CD4-positive, alpha-beta T cell treated with Interleukin-21 for 1 hour (primary cell): ENCODE data around the gene PRDM15.

ENCODE experiments used
- DNase-seq: peaks from one replicate; pipeline ENCODE4 v3.0.0-alpha.2; 2020

PRDM15 gene

DNA sequence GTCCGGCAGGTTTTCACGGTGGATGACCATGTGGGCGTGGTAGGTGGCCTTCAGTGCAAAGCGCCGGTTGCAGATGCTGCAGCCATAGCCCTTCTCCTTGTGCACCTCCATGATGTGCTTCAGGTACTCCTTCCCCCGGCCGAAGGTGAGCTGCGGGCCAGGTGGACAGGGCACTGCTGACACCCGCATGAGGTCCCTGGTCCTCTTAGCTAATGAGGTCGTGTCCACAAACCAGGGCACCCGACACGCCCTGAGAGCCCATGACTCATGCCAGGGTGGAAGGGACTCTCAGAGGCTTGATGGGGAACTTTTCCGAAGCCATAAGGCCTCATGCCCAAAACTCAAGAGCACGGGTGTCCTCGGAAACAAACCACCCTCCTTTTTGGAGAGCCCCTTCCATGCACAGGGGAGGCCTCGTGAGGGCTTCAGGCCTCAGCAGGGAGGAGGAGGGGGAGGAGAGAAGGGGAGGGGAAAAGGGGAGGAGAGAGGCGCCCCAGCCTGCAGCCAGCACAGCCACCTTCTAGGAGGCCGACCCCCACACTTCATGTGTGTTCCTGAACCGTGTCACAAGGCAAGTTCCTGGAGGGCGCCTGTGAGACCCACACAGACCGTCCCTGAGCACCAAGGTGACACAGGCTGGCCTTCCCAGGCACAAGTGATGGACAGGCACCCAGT, 57.9 kb downstream of the PRDM15 start:
- no peak for DNase-seq

DNA sequence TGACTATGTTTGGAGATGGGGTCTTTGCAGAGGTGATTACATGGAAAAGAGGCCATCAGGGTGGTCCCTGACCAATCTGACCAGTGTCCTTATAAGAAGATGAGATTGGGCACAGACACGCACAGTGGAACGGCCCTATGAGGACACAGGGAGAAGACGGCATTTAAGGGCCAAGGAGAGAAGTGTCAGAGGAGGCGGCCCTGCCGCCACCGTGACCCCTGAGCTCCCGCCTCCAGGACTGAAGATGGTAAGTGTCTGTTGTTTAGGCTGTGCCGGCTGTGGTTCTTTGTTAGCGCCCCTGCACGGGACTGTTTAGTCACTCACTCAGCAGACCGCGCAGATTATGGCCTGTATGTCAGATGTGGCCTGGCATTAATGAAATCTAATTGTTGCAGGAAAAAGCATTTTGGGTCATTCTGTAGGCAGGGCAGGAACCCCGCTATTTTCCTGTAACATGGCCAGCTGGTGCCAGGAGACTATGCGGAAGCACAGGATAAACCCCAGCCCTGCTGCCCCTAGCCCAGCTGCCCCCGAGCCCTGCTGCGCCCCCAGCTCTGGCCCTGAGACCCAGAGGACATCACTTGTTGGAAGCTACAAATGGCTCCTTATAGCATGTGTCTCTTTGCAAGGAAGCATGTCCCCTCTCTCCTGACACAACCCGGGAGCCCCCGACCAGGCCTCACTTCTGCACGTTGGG, 58.6 kb downstream of the PRDM15 start:
- DNase-seq = no peak

DNA sequence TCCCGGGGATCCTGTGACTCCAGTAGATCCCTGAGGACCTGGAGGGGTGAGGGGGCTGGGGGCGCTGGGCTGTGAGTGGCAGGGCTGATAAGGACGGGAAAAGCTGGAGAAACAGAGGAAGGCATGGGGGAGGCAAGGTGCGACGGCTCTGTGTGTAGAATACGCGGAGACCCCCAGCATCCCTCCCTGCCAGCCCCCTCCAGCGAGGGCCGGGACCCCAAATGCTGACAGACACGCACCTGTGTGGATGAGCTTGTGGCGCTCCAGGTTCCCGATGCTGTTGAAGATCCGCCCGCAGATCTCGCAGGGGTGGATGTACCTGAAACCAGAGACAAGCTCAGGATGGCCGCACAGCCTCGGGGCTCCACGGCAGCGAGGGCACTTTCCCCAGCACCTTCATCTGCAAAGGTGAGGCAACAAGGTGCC, 59.3 kb downstream of the PRDM15 start:
- no peak for DNase-seq

GRCh38 chr21:41819236-41819855, 59.8 kb downstream of the PRDM15 start:
- DNase-seq = no peak

- DNase-seq = no peak
Measured at GRCh38 chr21:41817877-41818855, 61.0 kb downstream of the PRDM15 start.

DNA sequence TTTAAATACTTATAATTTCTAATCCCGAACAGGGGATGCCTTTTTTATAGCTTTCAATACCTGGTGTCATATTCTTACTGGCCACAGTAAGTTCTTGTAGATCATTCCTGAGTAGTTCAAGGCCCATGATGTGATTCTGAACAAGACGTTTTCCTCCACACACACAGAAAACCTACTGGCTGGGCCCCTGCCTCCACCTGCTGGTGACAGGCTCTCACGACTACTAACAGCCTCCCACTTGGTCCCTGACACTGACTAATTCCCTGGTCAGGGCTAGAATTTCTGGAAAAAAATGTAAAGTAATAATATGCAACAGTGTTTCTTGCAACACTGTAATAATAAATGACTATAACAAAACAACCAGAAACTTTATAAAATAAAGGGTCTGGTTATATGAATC, 61.9 kb downstream of the PRDM15 start:
- peak; percentile 13 for DNase-seq

DNA sequence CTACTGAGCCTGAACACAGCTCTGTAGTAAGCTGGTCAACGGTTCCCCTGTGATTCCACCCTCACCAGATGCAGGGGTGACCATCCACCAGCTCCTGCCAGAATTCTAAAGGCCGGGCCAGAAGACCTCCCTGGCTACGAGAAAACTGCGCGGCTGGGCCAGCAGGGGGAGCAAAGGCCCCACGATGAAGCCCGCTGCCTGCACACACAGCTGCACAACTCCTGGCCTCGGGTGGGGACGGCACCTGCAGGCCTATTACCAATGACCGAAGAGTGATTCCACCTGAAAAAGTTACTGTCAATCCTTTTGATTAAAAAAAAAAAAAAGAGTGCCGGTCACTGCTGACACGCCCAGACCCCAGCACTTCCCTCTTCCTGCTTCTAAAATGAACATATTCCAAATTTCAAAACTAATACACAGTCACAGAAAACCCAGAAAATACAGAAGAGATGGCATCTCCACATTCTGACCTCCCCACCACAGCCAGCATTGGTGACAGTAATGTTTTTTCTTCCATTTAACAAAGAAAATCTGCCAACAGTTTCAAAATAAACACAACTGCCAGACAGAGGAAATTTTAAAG, 62.5 kb downstream of the PRDM15 start:
- DNase-seq = peak; percentile 59

- DNase-seq = no peak
Measured at GRCh38 chr21:41815652-41816582, 63.2 kb downstream of the PRDM15 start.

- no peak for DNase-seq
Measured at GRCh38 chr21:41813226-41813625, 65.9 kb downstream of the PRDM15 start.

DNA sequence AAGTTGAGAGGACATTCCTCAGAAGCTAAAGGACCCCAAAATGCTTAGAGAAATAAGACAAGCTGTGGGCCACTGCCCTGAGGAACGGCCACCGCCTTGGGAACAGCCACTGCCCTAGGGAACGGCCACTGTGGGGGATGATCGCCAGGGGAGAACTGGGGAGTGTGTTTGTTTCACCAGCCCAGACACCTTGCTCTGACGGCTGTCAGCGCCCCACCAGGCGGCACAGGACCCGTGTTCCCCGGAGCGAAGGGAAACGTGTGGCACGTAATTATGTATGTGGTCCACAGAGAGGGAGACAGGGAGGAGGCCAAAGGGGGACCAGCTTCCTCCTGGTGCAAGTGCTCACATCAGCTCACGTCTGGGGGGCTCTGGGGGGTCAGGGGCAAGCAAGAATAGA, 66.5 kb downstream of the PRDM15 start:
- no peak for DNase-seq

- DNase-seq = no peak
Measured at GRCh38 chr21:41810597-41810932, 68.6 kb downstream of the PRDM15 start.

- no peak for DNase-seq
Measured at GRCh38 chr21:41809891-41810596, 69.1 kb downstream of the PRDM15 start.

GRCh38 chr21:41808846-41809245, 70.3 kb downstream of the PRDM15 start:
- no peak for DNase-seq

DNA sequence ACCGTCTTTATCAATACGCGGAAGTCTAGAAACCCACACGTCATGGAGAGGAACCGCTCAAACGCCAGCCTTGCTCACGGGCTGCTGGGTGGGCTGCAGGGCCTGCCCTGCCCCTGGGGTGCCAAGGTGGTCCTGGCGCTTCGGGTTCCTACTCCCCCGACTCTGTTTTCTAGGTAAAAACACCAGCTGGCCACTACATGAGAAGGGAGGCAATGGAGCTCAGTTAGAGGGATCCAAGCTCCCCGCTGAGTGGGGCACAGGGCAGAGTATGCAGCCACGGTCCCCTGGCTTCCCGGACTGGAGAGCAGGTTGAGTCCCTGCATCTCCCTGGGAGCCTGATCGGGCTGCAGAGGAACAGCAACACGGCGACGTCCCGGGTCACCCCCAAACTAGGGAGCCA, 71.0 kb downstream of the PRDM15 start:
- no peak for DNase-seq

GRCh38 chr21:41806773-41807172, 72.4 kb downstream of the PRDM15 start:
- DNase-seq = no peak

DNA sequence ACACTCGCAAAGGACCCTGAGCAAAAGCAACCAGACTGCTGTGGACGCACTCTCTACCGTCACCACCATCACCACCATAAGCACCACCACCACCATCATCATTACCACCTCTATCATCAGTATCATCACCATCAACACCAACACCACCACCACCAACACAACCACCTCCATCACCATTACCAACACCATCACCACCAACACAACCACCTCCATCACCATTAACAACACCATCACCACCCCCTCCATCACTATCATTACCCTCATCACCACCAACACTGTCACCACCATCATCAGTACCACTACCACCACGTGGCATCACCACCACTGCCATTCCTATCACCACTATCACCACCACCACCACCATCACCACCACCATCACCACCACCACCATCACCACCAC, 73.5 kb downstream of the PRDM15 start:
- no peak for DNase-seq

DNA sequence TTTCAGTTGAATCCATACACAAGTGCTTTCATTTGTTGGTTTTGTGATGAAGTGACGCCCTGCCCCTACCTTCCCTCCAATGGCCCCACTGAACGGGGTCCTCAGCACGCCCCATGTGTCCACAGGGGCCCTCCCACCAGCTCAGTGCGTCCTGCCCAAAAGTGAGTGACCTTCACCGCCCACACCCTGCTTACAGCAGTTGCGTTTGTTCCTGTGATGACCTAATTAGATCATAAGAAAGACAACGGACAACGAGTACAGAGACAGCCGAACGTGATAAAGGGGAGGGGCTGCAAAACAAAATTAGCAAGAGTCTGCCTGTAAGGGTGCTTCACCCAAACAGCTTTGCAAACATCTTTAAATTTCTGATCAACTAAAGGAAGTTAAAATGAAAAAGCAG, 74.1 kb downstream of the PRDM15 start:
- DNase-seq = no peak

DNA sequence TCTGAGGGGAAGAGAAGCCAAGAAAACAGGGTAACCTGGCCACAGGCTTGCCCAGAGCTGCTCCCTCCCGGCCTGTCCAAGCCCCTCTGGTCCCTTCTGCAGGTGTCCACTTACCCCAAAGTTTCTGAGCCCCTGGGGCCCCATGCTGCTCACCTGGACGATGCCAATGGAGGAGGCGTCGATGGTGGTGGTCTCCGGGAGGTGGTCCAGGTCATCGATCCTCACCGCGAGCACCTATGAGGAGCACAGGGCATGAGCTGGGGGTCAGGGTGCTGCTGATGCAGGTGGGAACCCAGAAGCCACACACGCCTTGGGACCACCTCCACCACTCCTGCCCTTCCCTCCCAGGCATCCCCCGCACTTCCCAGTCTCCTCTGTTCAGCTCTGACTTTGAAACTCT, 74.8 kb downstream of the PRDM15 start:
- no peak for DNase-seq

DNA sequence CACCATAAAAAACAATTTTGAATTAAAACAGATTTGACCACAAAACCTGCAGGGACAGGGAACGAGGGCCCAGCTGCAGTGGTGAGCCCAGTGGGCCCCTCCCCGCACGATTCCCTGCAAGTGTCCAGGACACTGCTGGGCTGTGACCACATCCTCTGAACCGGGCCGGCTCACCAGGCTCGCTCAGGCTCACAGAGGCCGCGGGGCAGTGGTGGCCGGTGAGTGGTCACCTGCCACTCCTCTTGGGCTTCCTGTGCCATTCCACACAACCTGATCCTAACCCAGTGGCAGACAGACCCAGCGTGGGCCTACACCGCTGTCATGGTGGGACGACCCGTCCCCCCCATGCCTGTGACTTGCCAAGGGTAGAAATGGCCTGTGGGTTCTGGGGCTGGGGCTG, 75.8 kb downstream of the PRDM15 start:
- DNase-seq = no peak

- no peak for DNase-seq
Measured at GRCh38 chr21:41802684-41803083, 76.5 kb downstream of the PRDM15 start.

DNA sequence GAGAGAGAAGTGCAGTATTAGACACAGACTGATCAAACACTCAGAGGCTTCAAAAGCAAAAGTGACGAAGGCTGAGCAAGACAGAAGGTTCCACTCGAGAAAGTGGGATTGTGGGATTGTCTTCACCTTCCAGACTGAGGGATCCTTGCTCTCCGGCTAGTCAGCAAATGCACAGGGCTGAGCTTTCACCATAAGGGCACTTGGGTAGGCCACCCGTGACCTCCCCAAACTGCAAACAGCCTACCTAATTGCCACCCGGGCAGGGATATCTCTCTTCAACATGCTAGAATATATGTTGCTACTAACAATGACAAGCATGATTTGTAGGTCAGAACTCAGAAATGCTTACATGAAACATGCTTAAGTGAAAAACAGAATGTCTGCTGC, 77.0 kb downstream of the PRDM15 start:
- no peak for DNase-seq
